ENCODE measurements around the gene PTPN21. TPM values are rescaled to one million over a fixed set of nuclear protein-coding genes. Genes with fewer than 3 reads are reported as not detected.

The PTPN21 gene
- total and polyA plus RNA-seq, 2 donors (not counting 3 experiments of a cell fraction or from before 2014, with no cell fraction given), result 9.2 to 16.1 TPM

- no TSS peak for BruUV-seq (replicated peaks)
- dilution Hi-C loops (cut with MboI; ENCODE audit: extremely low pct_ligation_motif_present, low sequenced_read_pairs), result no loop called here
- Histone ChIP-seq H3K4me3 (replicated peaks in 1 of 3; ENCODE audit: insufficient read depth in 1 of 3, low read depth in 1 of 3, low read length in 3 of 3) (no peak overlapping the region), H3K9me3 (replicated peaks; ENCODE audit: control insufficient read depth, insufficient read depth, low read length) (no peaks in the 10 kb centered on the region), H4K20me1 (replicated peaks; ENCODE audit: control insufficient read depth, extremely low read depth, insufficient read depth, low read length) (no peaks in the 10 kb centered on the region), H3K27me3 (ENCODE audit: control insufficient read depth in 2 of 2, insufficient read depth in 2 of 2, low read length in 2 of 2) (no peaks in the 10 kb centered on the region), H3K9me1 (replicated peaks; ENCODE audit: control insufficient read depth, extremely low read depth, insufficient read depth, low read length) (no peaks in the 10 kb centered on the region), H3K9ac (replicated peaks; ENCODE audit: extremely low read depth, insufficient read depth, low read length) (no peak overlapping the region), H3K4me1 (ENCODE audit: control insufficient read depth, extremely low read depth, insufficient read depth, low read length) (no peaks in the 10 kb centered on the region), H3K4me2 (ENCODE audit: insufficient read depth, low read length) (no peak overlapping the region), H3K36me3 (ENCODE audit: control insufficient read depth in 2 of 2, extremely low read depth in 1 of 2, insufficient read depth in 2 of 2, low read length in 2 of 2) (peaks cover 25 to 28% of the 10 kb centered on the region in 2 experiments), H3K79me2 (ENCODE audit: control insufficient read depth, insufficient read depth, low read length) (no peaks in the 10 kb centered on the region), H2AFZ (ENCODE audit: low read depth, low read length) (no peak overlapping the region), H3K27ac (ENCODE audit: insufficient read depth, low read depth, low read length) (no peak overlapping the region)
- intact Hi-C loops (cut with micrococcal nuclease), result no loop called here
- POLR2A ChIA-PET, result no interaction called here
- FAIRE-seq (no peak), DNase-seq (ENCODE audit: low read depth, low spot score) (no peak)
- CTCF ChIA-PET, result interaction anchor here (1.5 to 2.2 kb wide), 3 partner anchors 8 to 14 kb away, joined by 3 to 6 read pairs (median 3); no protein-coding TSS in a partner anchor
- TF ChIP-seq MYC (IDR thresholded peaks at IDR 0.05; ENCODE audit: low read depth, low read length) (no peak), POLR2A (IDR thresholded peaks at IDR 0.05; ENCODE audit: low read depth, low read length) (no peak), CTCF (IDR thresholded peaks at IDR 0.05; ENCODE audit: extremely low read depth in 1 of 2, insufficient read depth in 1 of 2, low read depth in 1 of 2, low read length in 2 of 2) (no peak), POLR2AphosphoS5 (IDR thresholded peaks at IDR 0.05; ENCODE audit: insufficient read depth, low read depth, low read length) (no peak), GATA2 (IDR thresholded peaks at IDR 0.05; ENCODE audit: insufficient read depth, insufficient read length, low read depth, low read length) (no peak), EZH2 (IDR thresholded peaks at IDR 0.05; ENCODE audit: borderline replicate concordance, low read depth, low read length, severe bottlenecking) (no peak), JUN (IDR thresholded peaks at IDR 0.05; ENCODE audit: borderline replicate concordance, insufficient read depth, insufficient read length, low read depth) (no peak), FOS (IDR thresholded peaks at IDR 0.05; ENCODE audit: borderline replicate concordance, insufficient read depth, low read length) (no peak), MAX (IDR thresholded peaks at IDR 0.05; ENCODE audit: insufficient read depth, insufficient read length) (no peak)
Observed at GRCh38 chr14:88604212-88604611, 49.4 kb upstream of the PTPN21 start.

All from endothelial cell of umbilical vein (primary cell).